OCI-LY1 (cell line): ENCODE data around the gene MAB21L4.

Experiments
- H2AFZ ChIP-seq: fragments of 200-600 bp; sonication (generic), shearing (Covaris generic); 2 replicates; pipeline ENCODE4 v1.6.0; 2014; ENCODE audit warnings: antibody characterized with exemption, mild to moderate bottlenecking, low read length
- H3F3A ChIP-seq: fragments of 200-600 bp; sonication (generic), shearing (Covaris generic); 2 replicates; pipeline ENCODE4 v1.6.0; 2014; ENCODE audit warnings: mild to moderate bottlenecking, antibody characterized with exemption, low read length, moderate library complexity; ENCODE audit not compliant: insufficient read depth
- H3K27ac ChIP-seq: fragments of 200-600 bp; sonication (generic); 2 replicates; pipeline ENCODE4 v1.5.1; 2014; ENCODE audit warnings: low read length, mixed run types, mild to moderate bottlenecking, low read depth; ENCODE audit not compliant: poor library complexity, severe bottlenecking
- H3K27me3 ChIP-seq: fragments of 200-600 bp; sonication (generic); 2 replicates; pipeline ENCODE4 v1.6.0; 2014; ENCODE audit warnings: antibody characterized with exemption, mild to moderate bottlenecking, low read length, moderate library complexity; ENCODE audit not compliant: insufficient read depth
- H3K36me3 ChIP-seq: fragments of 200-600 bp; sonication (generic); 2 replicates; pipeline ENCODE4 v1.6.1; 2014; ENCODE audit warnings: mild to moderate bottlenecking, antibody characterized with exemption, low read length, moderate library complexity, mixed read lengths; ENCODE audit not compliant: insufficient read depth
- H3K4me1 ChIP-seq: fragments of 200-600 bp; sonication (generic); 2 replicates; pipeline ENCODE4 v1.5.1; 2014; ENCODE audit warnings: mild to moderate bottlenecking, low read length, moderate library complexity; ENCODE audit not compliant: insufficient read depth, severe bottlenecking
- H3K4me2 ChIP-seq: fragments of 200-600 bp; sonication (generic), shearing (Covaris generic); 2 replicates; pipeline ENCODE4 v1.6.1; 2014; ENCODE audit warnings: low read length
- H3K4me3 ChIP-seq: fragments of 200-600 bp; sonication (generic); 2 replicates; pipeline ENCODE4 v1.5.1; 2014; ENCODE audit warnings: low read length, low read depth, mild to moderate bottlenecking, mixed read lengths; ENCODE audit not compliant: poor library complexity, severe bottlenecking
- H3K79me2 ChIP-seq: fragments of 200-600 bp; shearing (Covaris generic); 2 replicates; pipeline ENCODE4 v1.6.1; 2016; ENCODE audit warnings: mixed run types, low read length, mixed read lengths; ENCODE audit not compliant: insufficient read depth
- H3K9ac ChIP-seq: fragments of 200-600 bp; sonication (generic), shearing (Covaris generic); 2 replicates; pipeline ENCODE4 v1.6.1; 2014; ENCODE audit warnings: mild to moderate bottlenecking, low read length, mixed read lengths
- H3K9me2 ChIP-seq: fragments of 200-600 bp; sonication (generic), shearing (Covaris generic); 2 replicates; pipeline ENCODE4 v1.6.1; 2014; ENCODE audit warnings: low read depth, mild to moderate bottlenecking, low read length, mixed read lengths
- H3K9me3 ChIP-seq: fragments of 200-600 bp; shearing (Covaris generic); 2 replicates; pipeline ENCODE4 v1.6.1; 2014; ENCODE audit warnings: low read length, mixed read lengths
- H4K20me1 ChIP-seq: fragments of 200-600 bp; sonication (generic), shearing (Covaris generic); 2 replicates; pipeline ENCODE4 v1.6.0; 2016; ENCODE audit warnings: mild to moderate bottlenecking, low read length; ENCODE audit not compliant: insufficient read depth
- EZH2 ChIP-seq: fragments of 200-600 bp; sonication (generic), shearing (Covaris generic); IDR thresholded peaks from 2 replicates; pipeline ENCODE4 v1.8.0; 2017; ENCODE audit warnings: borderline replicate concordance, mixed run types, mild to moderate bottlenecking, antibody characterized with exemption, low read length, moderate library complexity, mixed read lengths
- TF ChIP-seq, protein P1 (sequence below): fragments of 200-600 bp; sonication (generic), shearing (Covaris generic); IDR thresholded peaks from 2 replicates; pipeline ENCODE4 v1.5.1; 2017; ENCODE audit warnings: mild to moderate bottlenecking, antibody characterized with exemption, low read length, moderate library complexity, mixed read lengths

MAB21L4 gene

DNA sequence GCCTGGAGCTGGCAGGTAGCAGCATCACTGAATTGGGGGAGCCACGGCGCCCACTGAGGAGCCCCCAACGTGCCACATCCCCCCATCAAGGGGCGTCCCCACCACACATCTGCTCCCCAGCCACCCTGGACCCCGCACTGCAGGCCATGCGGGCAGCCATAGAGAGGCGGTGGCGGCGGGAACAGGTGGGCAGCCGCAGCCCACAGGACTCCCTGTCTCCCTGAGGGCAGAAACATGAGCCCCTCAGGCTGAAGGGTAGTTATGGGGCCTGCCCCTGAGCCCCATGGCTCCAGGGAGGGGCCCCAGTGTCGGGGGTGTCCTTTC is 36.7 kb upstream of the MAB21L4 start:
- H3K27me3 ChIP-seq, result no peaks in the 10 kb centered on the region
- H3K9ac ChIP-seq, result no peak overlapping the region
- no peaks in the 10 kb centered on the region for H3F3A ChIP-seq
- H3K9me2 ChIP-seq, result no peaks in the 10 kb centered on the region
- no peak overlapping the region for H3K4me3 ChIP-seq
- no peak overlapping the region for H3K4me2 ChIP-seq
- no peaks in the 10 kb centered on the region for H3K9me3 ChIP-seq
- H2AFZ ChIP-seq, result no peak overlapping the region
- no peak overlapping the region for H3K27ac ChIP-seq
- no peaks in the 10 kb centered on the region for H3K36me3 ChIP-seq
- no peak for TF ChIP-seq EZH2
- TF ChIP-seq, protein P1, sequence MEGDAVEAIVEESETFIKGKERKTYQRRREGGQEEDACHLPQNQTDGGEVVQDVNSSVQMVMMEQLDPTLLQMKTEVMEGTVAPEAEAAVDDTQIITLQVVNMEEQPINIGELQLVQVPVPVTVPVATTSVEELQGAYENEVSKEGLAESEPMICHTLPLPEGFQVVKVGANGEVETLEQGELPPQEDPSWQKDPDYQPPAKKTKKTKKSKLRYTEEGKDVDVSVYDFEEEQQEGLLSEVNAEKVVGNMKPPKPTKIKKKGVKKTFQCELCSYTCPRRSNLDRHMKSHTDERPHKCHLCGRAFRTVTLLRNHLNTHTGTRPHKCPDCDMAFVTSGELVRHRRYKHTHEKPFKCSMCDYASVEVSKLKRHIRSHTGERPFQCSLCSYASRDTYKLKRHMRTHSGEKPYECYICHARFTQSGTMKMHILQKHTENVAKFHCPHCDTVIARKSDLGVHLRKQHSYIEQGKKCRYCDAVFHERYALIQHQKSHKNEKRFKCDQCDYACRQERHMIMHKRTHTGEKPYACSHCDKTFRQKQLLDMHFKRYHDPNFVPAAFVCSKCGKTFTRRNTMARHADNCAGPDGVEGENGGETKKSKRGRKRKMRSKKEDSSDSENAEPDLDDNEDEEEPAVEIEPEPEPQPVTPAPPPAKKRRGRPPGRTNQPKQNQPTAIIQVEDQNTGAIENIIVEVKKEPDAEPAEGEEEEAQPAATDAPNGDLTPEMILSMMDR, result no peak
- H3K4me1 ChIP-seq, result no peaks in the 10 kb centered on the region
- H3K79me2 ChIP-seq, result no peaks in the 10 kb centered on the region
- H4K20me1 ChIP-seq, result no peaks in the 10 kb centered on the region

DNA sequence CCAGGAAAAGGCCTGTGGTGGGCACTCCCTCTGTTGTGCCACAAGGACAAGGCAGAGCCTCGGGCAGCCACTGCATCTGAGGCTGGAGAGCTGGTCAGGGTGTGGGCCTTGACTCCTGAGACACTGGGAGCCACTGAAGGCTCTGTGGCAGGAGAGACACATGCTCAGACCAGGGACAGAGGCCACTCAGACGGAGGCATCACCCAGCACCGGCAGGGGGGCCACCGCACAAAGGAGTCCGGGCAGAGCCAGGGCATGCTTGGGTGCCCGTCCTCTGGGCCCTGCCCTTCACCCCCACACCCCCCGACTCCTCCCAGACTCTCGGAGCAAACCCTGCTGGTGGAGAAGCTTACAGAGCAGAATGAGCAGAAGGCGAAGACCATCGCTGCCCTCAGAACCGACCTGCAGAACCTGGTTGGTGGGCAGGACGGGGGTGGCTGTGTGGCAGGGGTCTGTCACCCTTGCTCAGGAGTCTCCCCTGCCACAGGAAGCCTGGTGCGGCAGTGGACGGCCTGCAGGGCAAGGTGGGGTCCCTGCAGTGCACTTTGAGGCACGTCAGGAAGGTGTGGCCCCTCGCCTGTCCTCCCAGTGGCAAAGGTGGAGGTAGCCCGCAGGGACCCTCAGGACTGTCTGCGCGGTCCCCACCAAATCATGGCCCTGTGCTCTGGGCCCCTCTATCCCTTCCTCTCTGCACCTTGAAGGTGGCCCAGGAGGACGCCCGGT is 36.2 kb upstream of the MAB21L4 start:
- Histone ChIP-seq H3K36me3 (no peaks in the 10 kb centered on the region), H3K4me1 (no peaks in the 10 kb centered on the region), H4K20me1 (no peaks in the 10 kb centered on the region), H3F3A (no peaks in the 10 kb centered on the region), H3K4me3 (no peak overlapping the region), H3K79me2 (no peaks in the 10 kb centered on the region), H3K27ac (no peak overlapping the region), H3K9ac (no peak overlapping the region), H3K9me3 (no peaks in the 10 kb centered on the region), H2AFZ (no peak overlapping the region), H3K9me2 (no peaks in the 10 kb centered on the region), H3K27me3 (no peaks in the 10 kb centered on the region), H3K4me2 (no peak overlapping the region)
- TF ChIP-seq, protein P1, result no peak
- TF ChIP-seq EZH2, result no peak

DNA sequence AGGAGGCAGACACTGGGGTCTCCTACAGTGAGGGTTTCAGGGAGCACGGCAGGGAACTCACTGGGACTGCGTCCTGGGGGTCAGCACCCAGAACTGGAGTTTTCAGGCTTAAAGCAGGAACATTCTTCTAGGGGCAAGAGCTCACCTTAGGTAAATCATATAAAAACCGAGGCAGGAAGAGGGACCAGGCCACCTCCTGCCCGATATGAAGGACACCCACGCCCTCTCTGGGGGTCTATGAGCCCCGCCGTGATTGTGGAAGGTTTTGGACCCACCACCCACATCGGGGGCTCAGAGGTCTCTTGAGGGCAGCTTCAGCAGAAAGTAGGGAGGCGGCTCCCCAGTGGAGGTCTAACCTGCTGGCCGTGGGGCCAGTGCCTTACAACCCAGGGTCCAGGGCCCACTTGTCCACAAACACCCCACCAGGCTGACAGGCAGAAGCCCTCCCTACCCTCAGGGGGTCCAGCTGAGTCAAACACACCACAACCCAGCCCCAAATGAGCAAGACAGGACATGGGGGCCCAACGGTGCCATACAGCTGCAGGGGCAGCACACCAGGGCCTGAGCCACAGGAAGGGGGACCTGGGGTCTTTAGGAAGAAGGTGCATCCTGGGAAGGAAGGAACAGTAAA is 35.5 kb upstream of the MAB21L4 start:
- Histone ChIP-seq H3K4me1 (no peaks in the 10 kb centered on the region), H3K27ac (no peak overlapping the region), H3K4me3 (no peak overlapping the region), H3K9me3 (no peaks in the 10 kb centered on the region), H3F3A (no peaks in the 10 kb centered on the region), H3K4me2 (no peak overlapping the region), H3K9ac (no peak overlapping the region), H4K20me1 (no peaks in the 10 kb centered on the region), H2AFZ (no peak overlapping the region), H3K9me2 (no peaks in the 10 kb centered on the region), H3K79me2 (no peaks in the 10 kb centered on the region), H3K27me3 (no peaks in the 10 kb centered on the region), H3K36me3 (no peaks in the 10 kb centered on the region)
- no peak for TF ChIP-seq EZH2
- TF ChIP-seq, protein P1, result no peak
